Trophoblast cell (in vitro differentiated cells and primary cell): Measurements from ENCODE around the gene CCDC12.

Source experiments
- DNase-seq, 2 donors: peaks; one replicate each; pipeline ENCODE4 v3.0.0-alpha.2; 2016
- H2AFZ ChIP-seq: 2 replicates; pipeline ENCODE4 v1.6.1; 2013; ENCODE audit warnings: low read length, moderate library complexity, mild to moderate bottlenecking; ENCODE audit not compliant: insufficient read depth, poor library complexity
- H2AK5ac ChIP-seq: 2 replicates; pipeline ENCODE4 v1.6.1; 2013; ENCODE audit warnings: mild to moderate bottlenecking, low read length
- H2BK120ac ChIP-seq: 2 replicates; pipeline ENCODE4 v1.6.1; 2013; ENCODE audit warnings: low read length, mild to moderate bottlenecking, moderate library complexity; ENCODE audit not compliant: insufficient read depth, poor library complexity
- H2BK12ac ChIP-seq: 2 replicates; pipeline ENCODE4 v1.6.1; 2013; ENCODE audit warnings: mild to moderate bottlenecking, low read length, moderate library complexity
- H2BK5ac ChIP-seq: 2 replicates; pipeline ENCODE4 v1.6.1; 2013; ENCODE audit warnings: low read length, low read depth, moderate library complexity, mild to moderate bottlenecking; ENCODE audit not compliant: poor library complexity
- H3K14ac ChIP-seq: 2 replicates; pipeline ENCODE4 v1.6.1; 2013; ENCODE audit warnings: mild to moderate bottlenecking, low read length
- H3K18ac ChIP-seq: 2 replicates; pipeline ENCODE4 v1.6.1; 2013; ENCODE audit warnings: mild to moderate bottlenecking, low read length
- H3K23ac ChIP-seq: 2 replicates; pipeline ENCODE4 v1.6.1; 2013; ENCODE audit warnings: low read length
- H3K27ac ChIP-seq: 2 replicates; pipeline ENCODE4 v1.5.1; 2013; ENCODE audit warnings: low read depth, mild to moderate bottlenecking, inconsistent platforms, low read length, moderate library complexity
- H3K27me3 ChIP-seq: 2 replicates; pipeline ENCODE4 v1.6.1; 2013; ENCODE audit warnings: inconsistent platforms, mild to moderate bottlenecking, low read length, moderate library complexity; ENCODE audit not compliant: insufficient read depth
- H3K36me3 ChIP-seq, 2 experiments: 1 replicate in 1 of 2; 2 replicates in 1 of 2; pipeline ENCODE4 v1.6.1; 2013; ENCODE audit warnings: low read length in 2 of 2, mild to moderate bottlenecking in 2 of 2, moderate library complexity in 1 of 2; ENCODE audit not compliant: insufficient read depth in 2 of 2, control insufficient read depth in 1 of 2
- H3K4ac ChIP-seq: 2 replicates; pipeline ENCODE4 v1.6.1; 2013; ENCODE audit warnings: low read depth, mild to moderate bottlenecking, low read length, moderate library complexity
- H3K4me1 ChIP-seq, 2 experiments: 1 replicate in 1 of 2; 2 replicates in 1 of 2; pipeline ENCODE4 v1.6.1; 2013; ENCODE audit warnings: low read length in 2 of 2, mild to moderate bottlenecking in 2 of 2, moderate library complexity in 1 of 2; ENCODE audit not compliant: insufficient read depth in 2 of 2, control insufficient read depth in 1 of 2
- H3K4me2 ChIP-seq: 2 replicates; pipeline ENCODE4 v1.6.1; 2013; ENCODE audit warnings: inconsistent platforms, mild to moderate bottlenecking, low read length, moderate library complexity
- H3K4me3 ChIP-seq: 2 replicates; pipeline ENCODE4 v1.5.1; 2013; ENCODE audit warnings: mild to moderate bottlenecking, low read depth, low read length, inconsistent platforms
- H3K79me1 ChIP-seq: one replicate; pipeline ENCODE4 v1.6.1; 2013; ENCODE audit warnings: low read length
- H3K79me2 ChIP-seq: 2 replicates; pipeline ENCODE4 v1.6.1; 2013; ENCODE audit warnings: low read length, mild to moderate bottlenecking; ENCODE audit not compliant: control insufficient read depth, insufficient read depth, poor library complexity
- H3K9ac ChIP-seq: 2 replicates; pipeline ENCODE4 v1.6.1; 2013; ENCODE audit warnings: mild to moderate bottlenecking, low read length
- H3K9me3 ChIP-seq: 2 replicates; pipeline ENCODE4 v1.6.1; 2013; ENCODE audit warnings: low read depth, mild to moderate bottlenecking, control low read depth, inconsistent platforms, low read length; ENCODE audit not compliant: insufficient read depth
- H4K12ac ChIP-seq: 2 replicates; pipeline ENCODE4 v1.6.1; 2013; ENCODE audit warnings: low read depth, mild to moderate bottlenecking, low read length, moderate library complexity
- H4K8ac ChIP-seq: 2 replicates; pipeline ENCODE4 v1.6.1; 2013; ENCODE audit warnings: low read depth, mild to moderate bottlenecking, low read length, moderate library complexity
- H4K91ac ChIP-seq: one replicate; pipeline ENCODE4 v1.6.1; 2013; ENCODE audit warnings: low read depth, mild to moderate bottlenecking, low read length, moderate library complexity
- WGBS: extraction: QIAGEN DNeasy Blood & Tissue Kit; methylation state at CpG from one replicate; pipeline ENCODE4 v1.1.7; 2013; ENCODE audit warnings: missing lambda C conversion rate; ENCODE audit not compliant: insufficient read length, insufficient coverage; ENCODE audit errors: extremely low coverage; 5-methylcytosine and 5-hydroxymethylcytosine counted together

The CCDC12 gene

DNA sequence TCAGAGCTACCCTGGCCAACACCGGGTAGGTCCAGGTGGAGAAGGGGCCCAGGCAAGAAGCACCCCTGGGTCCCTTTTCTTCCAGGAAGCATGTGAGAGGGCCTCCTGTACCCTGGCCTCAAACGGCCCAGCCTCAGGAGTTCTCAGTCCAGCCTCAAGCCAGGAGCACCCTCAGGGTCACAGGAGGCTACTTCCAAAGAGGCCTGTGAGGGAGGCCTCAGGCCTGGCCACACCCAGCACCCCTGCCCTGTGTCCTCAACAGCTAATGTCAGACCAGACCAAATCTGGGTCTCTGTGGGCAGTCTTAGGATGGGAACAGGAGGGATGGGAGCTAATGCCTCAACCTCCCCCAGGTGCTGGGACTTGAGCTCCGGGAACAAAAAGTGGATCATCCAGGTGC lies 75.5 kb downstream of the CCDC12 start:
- no peak for DNase-seq
- H2BK5ac ChIP-seq, result no peak overlapping the region
- H2AFZ ChIP-seq, result no peak overlapping the region
- H4K8ac ChIP-seq, result no peak overlapping the region
- no peak overlapping the region for H2BK12ac ChIP-seq
- H3K23ac ChIP-seq, result no peak overlapping the region
- H3K4me3 ChIP-seq, result no peak overlapping the region
- no peak overlapping the region for H4K91ac ChIP-seq
- no peak overlapping the region for H4K12ac ChIP-seq
- H3K36me3 ChIP-seq, result no peaks in the 10 kb centered on the region
- H3K79me2 ChIP-seq, result no peaks in the 10 kb centered on the region
- H3K4me1 ChIP-seq, result peaks cover 3% of the 10 kb centered on the region in 2 experiments
- H3K14ac ChIP-seq, result no peak overlapping the region
- H3K4ac ChIP-seq, result no peak overlapping the region
- H2BK120ac ChIP-seq, result no peak overlapping the region
- no peak overlapping the region for H3K9ac ChIP-seq
- H3K4me2 ChIP-seq, result no peak overlapping the region
- H3K79me1 ChIP-seq, result no peaks in the 10 kb centered on the region
- no peak overlapping the region for H3K27ac ChIP-seq
- no peak overlapping the region for H2AK5ac ChIP-seq
- peaks cover 4% of the 10 kb centered on the region for H3K9me3 ChIP-seq
- no peak overlapping the region for H3K18ac ChIP-seq
- H3K27me3 ChIP-seq, result no peaks in the 10 kb centered on the region
- no CpG with 5 or more reads among the region's 3 CpGs for WGBS

DNA sequence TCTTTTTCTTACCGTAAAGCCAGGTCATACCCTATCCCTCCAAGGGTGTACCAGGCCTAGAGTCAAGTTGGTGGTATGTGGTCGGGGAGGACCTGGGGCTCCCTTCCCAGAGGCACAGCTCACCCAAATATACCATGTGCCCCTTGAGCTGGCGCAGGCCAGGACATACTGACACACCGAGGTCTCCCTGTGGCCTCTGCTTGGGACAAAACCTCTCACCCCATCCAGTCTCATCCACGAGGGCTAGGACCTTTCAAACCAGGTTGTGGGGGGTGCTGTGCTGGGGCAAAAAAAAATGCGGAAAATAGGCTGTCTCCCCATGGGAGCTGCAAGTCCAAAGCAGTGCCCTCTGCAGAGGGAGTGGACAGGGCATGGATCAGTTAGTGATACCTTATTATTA lies 76.2 kb downstream of the CCDC12 start:
- Histone ChIP-seq H3K4ac (no peak overlapping the region), H3K9me3 (peaks cover 4% of the 10 kb centered on the region), H3K4me2 (no peak overlapping the region), H3K27me3 (no peaks in the 10 kb centered on the region), H2BK120ac (no peak overlapping the region), H3K36me3 (no peaks in the 10 kb centered on the region), H2BK5ac (no peak overlapping the region), H3K18ac (no peak overlapping the region), H3K4me3 (no peak overlapping the region), H2AFZ (no peak overlapping the region), H3K27ac (no peak overlapping the region), H3K79me2 (no peaks in the 10 kb centered on the region), H3K4me1 (peaks cover 3% of the 10 kb centered on the region in 2 experiments), H3K23ac (no peak overlapping the region), H4K12ac (no peak overlapping the region), H4K91ac (no peak overlapping the region), H3K14ac (no peak overlapping the region), H3K9ac (no peak overlapping the region), H2BK12ac (no peak overlapping the region), H3K79me1 (no peaks in the 10 kb centered on the region), H4K8ac (no peak overlapping the region), H2AK5ac (no peak overlapping the region)
- no peak for DNase-seq
- WGBS, result no CpG with 5 or more reads among the region's 6 CpGs

DNA sequence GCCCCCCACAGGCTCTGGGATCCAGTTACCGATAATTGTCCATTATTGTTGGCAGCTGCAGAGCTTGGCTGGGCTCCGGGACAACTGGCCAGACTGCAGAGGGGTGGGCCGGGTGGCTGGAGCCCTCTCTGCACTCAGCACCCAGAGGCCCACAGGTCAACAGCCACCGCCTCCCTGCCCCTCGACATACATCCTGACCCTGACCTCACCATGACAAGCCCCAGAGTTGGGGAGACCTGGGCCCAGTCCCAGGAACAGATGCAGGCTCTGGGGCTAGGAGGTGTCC lies 76.6 kb downstream of the CCDC12 start:
- no peaks in the 10 kb centered on the region for H3K27me3 ChIP-seq
- no peaks in the 10 kb centered on the region for H3K79me2 ChIP-seq
- H3K4ac ChIP-seq, result no peak overlapping the region
- no peak overlapping the region for H3K27ac ChIP-seq
- no peak overlapping the region for H2BK120ac ChIP-seq
- no peak overlapping the region for H3K9ac ChIP-seq
- H3K4me3 ChIP-seq, result no peak overlapping the region
- no peak overlapping the region for H2AK5ac ChIP-seq
- no CpG with 5 or more reads among the region's 5 CpGs for WGBS
- peaks cover 3% of the 10 kb centered on the region in 2 experiments for H3K4me1 ChIP-seq
- H3K79me1 ChIP-seq, result no peaks in the 10 kb centered on the region
- no peak overlapping the region for H2BK12ac ChIP-seq
- H4K8ac ChIP-seq, result no peak overlapping the region
- H3K4me2 ChIP-seq, result no peak overlapping the region
- DNase-seq, result no peak
- no peak overlapping the region for H3K14ac ChIP-seq
- H4K91ac ChIP-seq, result no peak overlapping the region
- H3K36me3 ChIP-seq, result no peaks in the 10 kb centered on the region
- H2AFZ ChIP-seq, result no peak overlapping the region
- peaks cover 4% of the 10 kb centered on the region for H3K9me3 ChIP-seq
- H3K23ac ChIP-seq, result no peak overlapping the region
- no peak overlapping the region for H4K12ac ChIP-seq
- no peak overlapping the region for H2BK5ac ChIP-seq
- no peak overlapping the region for H3K18ac ChIP-seq

DNA sequence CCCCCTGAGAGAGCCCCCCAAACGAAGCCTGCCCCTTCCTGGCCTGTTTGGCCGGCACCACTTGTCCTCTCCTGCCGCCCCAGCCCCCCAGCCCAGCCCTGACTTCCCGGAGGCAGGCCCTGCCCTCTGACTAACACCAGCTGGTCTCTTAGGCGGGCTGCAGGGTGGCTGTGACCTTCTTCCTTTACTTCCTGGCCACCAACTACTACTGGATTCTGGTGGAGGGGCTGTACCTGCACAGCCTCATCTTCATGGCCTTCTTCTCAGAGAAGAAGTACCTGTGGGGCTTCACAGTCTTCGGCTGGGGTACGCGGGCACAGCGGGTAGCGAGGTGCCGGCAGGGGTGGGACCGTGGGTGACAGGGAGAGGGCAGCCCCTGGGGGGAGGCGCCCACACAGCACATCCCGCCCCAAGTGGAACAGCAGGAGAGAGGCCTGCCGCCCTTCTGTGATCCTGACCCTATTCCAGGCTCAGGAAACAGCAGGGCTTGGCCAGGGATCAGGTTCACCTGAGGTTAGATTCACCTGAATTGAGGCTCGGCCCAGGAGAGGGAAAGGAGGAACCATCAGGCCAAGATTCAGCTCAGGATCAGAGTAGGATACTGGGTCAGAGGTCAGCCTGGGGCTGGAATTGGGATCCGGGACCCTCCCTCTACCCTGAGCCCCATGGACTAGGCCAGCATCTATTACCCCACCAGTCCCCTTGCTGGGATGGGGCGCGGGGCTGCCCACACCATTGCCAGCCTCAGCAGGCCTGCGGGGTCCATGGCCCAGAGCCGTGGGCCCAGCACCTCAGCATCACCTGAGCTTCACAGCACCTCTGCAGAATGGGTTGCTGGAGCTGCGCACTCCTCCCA lies 77.2 kb downstream of the CCDC12 start:
- Histone ChIP-seq H4K8ac (no peak overlapping the region), H3K4ac (no peak overlapping the region), H3K23ac (no peak overlapping the region), H3K9ac (no peak overlapping the region), H3K18ac (no peak overlapping the region), H2AFZ (no peak overlapping the region), H3K14ac (no peak overlapping the region), H3K27ac (no peak overlapping the region), H3K4me3 (no peak overlapping the region), H3K9me3 (peaks cover 4% of the 10 kb centered on the region), H4K91ac (no peak overlapping the region), H4K12ac (no peak overlapping the region), H2BK120ac (no peak overlapping the region), H3K4me1 (peaks cover 3% of the 10 kb centered on the region in 2 experiments), H3K4me2 (no peak overlapping the region), H2AK5ac (no peak overlapping the region), H3K36me3 (no peaks in the 10 kb centered on the region), H3K79me2 (no peaks in the 10 kb centered on the region), H3K79me1 (no peaks in the 10 kb centered on the region), H2BK5ac (no peak overlapping the region), H3K27me3 (no peaks in the 10 kb centered on the region), H2BK12ac (no peak overlapping the region)
- DNase-seq, result no peak
- no CpG with 5 or more reads among the region's 22 CpGs for WGBS
